Measurements from ENCODE around the gene GNA12. TPM values are rescaled to one million over a fixed set of nuclear protein-coding genes. Genes with fewer than 3 reads are reported as not detected.

GNA12 gene
- total and polyA plus RNA-seq, 2 of the 4 experiments (the other 2 are of a cell fraction): 14.3 to 93.9 TPM

GRCh38 chr7:2807845-2808772, 36.0 kb downstream of the GNA12 start:
- peak overlapping the region; percentile 46 for H3K9ac ChIP-seq (ENCODE audit: low read depth, low read length)
- in situ Hi-C loops (cut with MboI; ENCODE audit: low sequenced_read_pairs): no loop called here
- ChIA-PET CTCF (interaction anchor here (0.6 kb wide), 1 partner anchor 74 kb away, joined by 4 read pairs; no protein-coding TSS in a partner anchor), POLR2A (ENCODE audit: unreplicated experiment) (no interaction called here)
- dilution Hi-C loops (cut with HindIII; ENCODE audit: low sequenced_read_pairs, unreplicated experiment): no loop called here
- H3K4me1 ChIP-seq (ENCODE audit: control insufficient read depth, insufficient read depth, low read length): peaks cover 50% of the 10 kb centered on the region
- H2AK9ac ChIP-seq (replicated peaks; ENCODE audit: low read depth, low read length, poor library complexity): peak overlapping the region; percentile 62
- peak overlapping the region; percentile 56 for H2AK5ac ChIP-seq (ENCODE audit: low read depth, low read length)
- peak overlapping the region; percentile 37 to 73; a peak in 2 of 4 replicates for H4K8ac ChIP-seq (ENCODE audit: low read depth in 2 of 2, low read length in 2 of 2)
- peak overlapping the region; percentile 33 for H2BK120ac ChIP-seq (ENCODE audit: low read depth, low read length)
- H2BK15ac ChIP-seq (ENCODE audit: low read depth, low read length): peak overlapping the region; percentile 65; the same call in 1 of the 3 replicates
- no peaks in the 10 kb centered on the region for H3K27me3 ChIP-seq (ENCODE audit: control insufficient read depth, insufficient read depth, low read length)
- peak overlapping the region; percentile 52 for H4K91ac ChIP-seq (ENCODE audit: insufficient read depth, low read depth, low read length)
- intact Hi-C loops (cut with micrococcal nuclease): no loop called here
- H3K4ac ChIP-seq (ENCODE audit: low read depth, low read length): peak overlapping the region; percentile 59
- H3K9me3 ChIP-seq (ENCODE audit: control insufficient read depth, insufficient read depth, low read length): no peaks in the 10 kb centered on the region
- BruUV-seq (replicated peaks): no TSS peak
- H3K23ac ChIP-seq (ENCODE audit: low read depth, low read length): peak overlapping the region; percentile 81
- peaks cover 10% of the 10 kb centered on the region; the same call in 1 of the 2 replicates for H4K20me1 ChIP-seq (ENCODE audit: insufficient read depth, low read length)
- peak overlapping the region; percentile 30; the same call in 1 of the 2 replicates for H4K5ac ChIP-seq (ENCODE audit: low read depth, low read length)
- DNase-seq (peak; percentile 68), ATAC-seq (ENCODE audit: low read depth) (peak; percentile 43)
- H2BK5ac ChIP-seq (ENCODE audit: low read depth, low read length, poor library complexity, severe bottlenecking): peak overlapping the region; percentile 61
- H3K18ac ChIP-seq (ENCODE audit: low read depth, low read length): peak overlapping the region; percentile 36; the same call in 1 of the 2 replicates
- peak overlapping the region; percentile 83 for H3K4me2 ChIP-seq (ENCODE audit: low read depth, low read length)
- H2AFZ ChIP-seq (replicated peaks; ENCODE audit: low read length, poor library complexity): no peak overlapping the region
- H3K36me3 ChIP-seq (ENCODE audit: control insufficient read depth, insufficient read depth, low read length): no peaks in the 10 kb centered on the region
- H3K4me3 ChIP-seq (ENCODE audit: insufficient read depth, low read depth, low read length): no peak overlapping the region
- WGBS, 2 experiments (ENCODE audit: extremely low coverage in 2 of 2, insufficient read length in 1 of 2): 67% methylated on average over 11 of the region's 21 CpGs; no CpG with 5 or more reads in 1 of the 2 experiments
- TF ChIP-seq MAZ (IDR thresholded peaks at IDR 0.05; ENCODE audit: borderline replicate concordance, low read depth, low read length): no peak
- no peak for TF ChIP-seq POLR2A (IDR thresholded peaks at IDR 0.05; ENCODE audit: low read depth, low read length)
- TF ChIP-seq SMC3 (IDR thresholded peaks at IDR 0.05; ENCODE audit: low read depth, low read length): no peak
- peak overlapping the region; percentile 51 for H3K27ac ChIP-seq (ENCODE audit: insufficient read depth, low read length)
- no peak overlapping the region for H2BK20ac ChIP-seq (ENCODE audit: low read depth, low read length)
- H3K79me1 ChIP-seq (ENCODE audit: low read depth in 1 of 2, low read length in 2 of 2): peaks cover 59 to 88% of the 10 kb centered on the region in 2 experiments
- peak overlapping the region; percentile 69 for H3K14ac ChIP-seq (replicated peaks; ENCODE audit: low read depth, low read length)
- H3K56ac ChIP-seq (ENCODE audit: extremely low read depth, insufficient read depth, low read length): no peak overlapping the region; the same call in 1 of the 2 replicates
- peaks cover 46% of the 10 kb centered on the region for H3K9me1 ChIP-seq (ENCODE audit: insufficient read depth, low read length)

Data from IMR-90 (cell line).